Uterus (tissue), 4 donors: ENCODE measurements around the gene FAM118A. TPM values are rescaled to one million over a fixed set of nuclear protein-coding genes. Genes with fewer than 3 reads are reported as not detected.
A peak's percentile ranks its signal among the peaks of the same experiment; 100 is the strongest.

Experiments used
- DNase-seq, 2 donors: peaks; one replicate each; pipeline ENCODE4 v3.0.0-alpha.2; 2019 to 2020
- H3K27ac ChIP-seq, 2 donors: fragments of 200-600 bp; sonication (generic); 1 replicate in 1 of 2; 2 replicates in 1 of 2; pipeline ENCODE4 v1.5.1; 2016 to 2018
- H3K27me3 ChIP-seq, 2 donors: fragments of 200-600 bp; sonication (generic); one replicate each; pipeline ENCODE4 v1.5.1; 2018 to 2019; ENCODE audit warnings: control low read depth in 1 of 2
- H3K36me3 ChIP-seq, 2 donors: fragments of 200-600 bp; sonication (generic); one replicate each; pipeline ENCODE4 v1.5.1; 2019; ENCODE audit warnings: control low read depth in 1 of 2
- H3K4me1 ChIP-seq, 2 donors: fragments of 200-600 bp; sonication (generic); one replicate each; pipeline ENCODE4 v1.5.1; 2018 to 2019; ENCODE audit warnings: control low read depth in 1 of 2
- H3K4me3 ChIP-seq, 2 donors: fragments of 200-600 bp; sonication (generic); 1 replicate in 1 of 2; 2 replicates in 1 of 2; pipeline ENCODE4 v1.5.1; 2018 to 2019; ENCODE audit warnings: mild to moderate bottlenecking in 1 of 2
- H3K9me3 ChIP-seq, 2 donors: fragments of 200-600 bp; sonication (generic); one replicate each; pipeline ENCODE4 v1.5.1; 2019; ENCODE audit warnings: control low read depth in 1 of 2
- POLR2A ChIP-seq, 2 donors: fragments of 450-650 bp; IDR thresholded peaks; one replicate each; pipeline ENCODE4 v1.6.1; 2016; ENCODE audit warnings: antibody characterized with exemption in 2 of 2, mild to moderate bottlenecking in 1 of 2, moderate library complexity in 1 of 2
- intact Hi-C: fragments of 100-400 bp; cut with DNase I; formaldehyde crosslinking; loops from one replicate; pipeline ENCODE4 v1.15.1; 2023; ENCODE audit warnings: low total_unique reads
- total RNA-seq, 4 donors: library from RNA; depleted of rRNA in 3 of 4; stranded (reverse); fragments of >200 nt in 3 of 4; gene quantifications; one replicate each; pipeline versions ENCODE4 v1.1.0 to v1.2.4, GENCODE V29; 2014 to 2023
- TF ChIP-seq, protein P1 (sequence below), 4 experiments: fragments of 200-600 bp in 2 of 4; fragments of 450-650 bp in 2 of 4; sonication (generic) in 2 of 4; IDR thresholded peaks; one replicate each; pipeline ENCODE4 v1.5.1; 2016 to 2019; ENCODE audit warnings: antibody characterized with exemption in 4 of 4, mild to moderate bottlenecking in 2 of 4, moderate library complexity in 1 of 4
- donor health status: DM: yes; HTN: yes; CAD: no.

Gene FAM118A
- total RNA-seq, 4 donors from 2014 or later = 16.5 to 97.9 (median 46.7) TPM

DNA sequence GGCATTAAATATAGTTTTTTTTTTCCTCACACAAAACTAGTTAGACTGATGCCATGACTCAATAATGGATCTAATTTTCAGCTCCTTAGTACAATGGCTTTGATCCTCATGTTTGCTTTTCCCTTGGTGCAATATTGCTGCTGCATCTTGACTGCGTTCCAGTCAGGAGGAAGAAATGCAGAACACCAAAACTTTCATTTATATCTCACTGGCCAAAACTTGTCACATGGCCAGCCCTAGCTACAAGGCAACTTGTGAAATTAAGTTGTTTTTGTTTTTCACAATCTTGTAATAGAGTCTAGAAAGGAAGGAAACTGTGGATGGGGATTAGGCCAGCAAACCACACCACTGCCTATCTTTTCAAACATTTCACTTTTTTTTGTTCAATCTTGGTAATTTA, 67.0 kb downstream of the FAM118A start:
- peak; percentile 48 to 63 for DNase-seq
- Histone ChIP-seq H3K4me1 (no peaks in the 10 kb centered on the region), H3K27ac (no peak overlapping the region), H3K4me3 (no peak overlapping the region), H3K36me3 (no peaks in the 10 kb centered on the region), H3K9me3 (no peaks in the 10 kb centered on the region), H3K27me3 (no peaks in the 10 kb centered on the region)
- no peak for TF ChIP-seq POLR2A (IDR thresholded peaks at IDR 0.05)
- TF ChIP-seq, protein P1, sequence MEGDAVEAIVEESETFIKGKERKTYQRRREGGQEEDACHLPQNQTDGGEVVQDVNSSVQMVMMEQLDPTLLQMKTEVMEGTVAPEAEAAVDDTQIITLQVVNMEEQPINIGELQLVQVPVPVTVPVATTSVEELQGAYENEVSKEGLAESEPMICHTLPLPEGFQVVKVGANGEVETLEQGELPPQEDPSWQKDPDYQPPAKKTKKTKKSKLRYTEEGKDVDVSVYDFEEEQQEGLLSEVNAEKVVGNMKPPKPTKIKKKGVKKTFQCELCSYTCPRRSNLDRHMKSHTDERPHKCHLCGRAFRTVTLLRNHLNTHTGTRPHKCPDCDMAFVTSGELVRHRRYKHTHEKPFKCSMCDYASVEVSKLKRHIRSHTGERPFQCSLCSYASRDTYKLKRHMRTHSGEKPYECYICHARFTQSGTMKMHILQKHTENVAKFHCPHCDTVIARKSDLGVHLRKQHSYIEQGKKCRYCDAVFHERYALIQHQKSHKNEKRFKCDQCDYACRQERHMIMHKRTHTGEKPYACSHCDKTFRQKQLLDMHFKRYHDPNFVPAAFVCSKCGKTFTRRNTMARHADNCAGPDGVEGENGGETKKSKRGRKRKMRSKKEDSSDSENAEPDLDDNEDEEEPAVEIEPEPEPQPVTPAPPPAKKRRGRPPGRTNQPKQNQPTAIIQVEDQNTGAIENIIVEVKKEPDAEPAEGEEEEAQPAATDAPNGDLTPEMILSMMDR (IDR thresholded peaks at IDR 0.05) = no peak
- intact Hi-C loops = no loop called here

DNA sequence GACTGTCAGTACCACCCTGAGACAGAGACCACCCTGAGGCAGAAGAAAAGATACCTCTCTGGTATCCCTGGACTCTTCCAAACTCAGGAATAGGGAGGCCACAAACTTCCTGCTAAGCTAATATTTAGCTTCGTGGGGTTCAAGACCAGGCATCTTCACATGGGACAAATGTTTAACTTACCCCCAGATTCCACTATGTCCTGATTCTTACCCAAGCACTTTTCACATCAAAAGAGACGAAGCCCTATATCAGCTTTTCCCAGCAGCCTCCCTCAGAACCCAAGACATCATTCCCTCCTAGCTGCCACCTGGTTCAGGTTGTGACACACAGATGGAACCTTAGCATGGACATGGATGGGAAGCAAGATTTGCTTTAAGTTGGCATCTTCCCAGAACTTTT, 71.6 kb downstream of the FAM118A start:
- intact Hi-C loops = no loop called here

DNA sequence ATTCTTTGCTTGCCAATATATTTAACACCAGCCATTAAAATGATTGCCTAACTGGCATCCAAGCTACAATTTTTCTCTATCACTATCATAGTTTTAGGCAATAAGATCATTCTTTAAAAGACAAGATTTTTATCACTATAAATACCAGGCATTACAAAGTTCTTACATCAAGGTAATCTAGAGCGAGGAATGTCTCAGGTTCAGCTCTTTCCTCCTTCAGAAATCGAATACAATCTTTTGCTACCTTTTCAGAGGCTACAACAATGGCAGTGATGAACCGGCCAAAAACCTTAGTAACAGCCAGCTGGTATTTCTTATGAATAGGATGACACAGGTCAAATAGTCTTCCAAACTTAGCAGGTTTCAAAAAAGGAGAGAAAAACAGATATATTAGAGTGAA, 79.8 kb downstream of the FAM118A start:
- Histone ChIP-seq H3K4me3 (no peak overlapping the region), H3K27ac (no peak overlapping the region), H3K4me1 (no peaks in the 10 kb centered on the region), H3K36me3 (no peaks in the 10 kb centered on the region), H3K9me3 (no peaks in the 10 kb centered on the region), H3K27me3 (no peaks in the 10 kb centered on the region)
- intact Hi-C loops = no loop called here
- TF ChIP-seq, protein P1 (IDR thresholded peaks at IDR 0.05) = no peak
- TF ChIP-seq POLR2A (IDR thresholded peaks at IDR 0.05) = no peak
- no peak for DNase-seq

More for the DNA sequence above, 71.6 kb downstream of the FAM118A start:
- no peaks in the 10 kb centered on the region for H3K4me1 ChIP-seq
- H3K36me3 ChIP-seq = no peaks in the 10 kb centered on the region
- H3K9me3 ChIP-seq = no peaks in the 10 kb centered on the region
- H3K27ac ChIP-seq = no peak overlapping the region
- DNase-seq = no peak
- H3K27me3 ChIP-seq = no peaks in the 10 kb centered on the region
- TF ChIP-seq POLR2A (IDR thresholded peaks at IDR 0.05) = no peak
- TF ChIP-seq, protein P1 (IDR thresholded peaks at IDR 0.05) = no peak
- no peak overlapping the region for H3K4me3 ChIP-seq

Other genes with a start within 250 kb of the FAM118A start
- 100 to 1,000 TPM in 2 of 4 donors, 10 to 100 TPM in 2; 45.7 to 558 (median 101) TPM for gene NUP50, start 146.0 kb upstream of the FAM118A start, total RNA-seq
- 10 to 100 TPM in 3 of 4 donors, 1 to 10 TPM in 1; 9.4 to 31.8 (median 19.6) TPM for gene KIAA0930, start 69.0 kb upstream of the FAM118A start, total RNA-seq
- gene UPK3A, start 25.0 kb upstream of the FAM118A start, total RNA-seq = not detected
- gene SMC1B, start 103.7 kb downstream of the FAM118A start, total RNA-seq = under 1 TPM in 1 of 4 donors, not detected in 3; 0.35 TPM
- gene RIBC2, start 103.8 kb downstream of the FAM118A start, total RNA-seq = 1 to 10 TPM in 2 of 4 donors, not detected in 2; 2.4 to 3.9 TPM
- gene FBLN1, start 192.9 kb downstream of the FAM118A start, total RNA-seq = 100 to 1,000 TPM; 388 to 644 (median 479) TPM